WTC11 (cell line): ENCODE results near the gene KDM4B.
"Not testable (repeated sequence)": the region's sequence is repeated elsewhere in the genome, so short reads cannot be mapped to it uniquely, and the experiment has no call there.

Experiments used
- CREB1 ChIP-seq: sonication (generic); formaldehyde crosslinking; IDR thresholded peaks from 2 replicates; pipeline ENCODE4 v1.8.0; 2023; ENCODE audit warnings: mild to moderate bottlenecking, missing genetic modification reagents
- CTCF ChIP-seq: fragments of 200-600 bp; IDR thresholded peaks from 2 replicates; pipeline ENCODE4 v1.8.0; 2022; ENCODE audit warnings: antibody characterized with exemption
- ETV6 ChIP-seq: sonication (generic); formaldehyde crosslinking; IDR thresholded peaks from 2 replicates; pipeline ENCODE4 v1.8.1; 2022; ENCODE audit warnings: mild to moderate bottlenecking, missing genetic modification reagents
- FOXJ3 ChIP-seq: sonication (generic); formaldehyde crosslinking; IDR thresholded peaks from 2 replicates; pipeline ENCODE4 v1.9.0; 2021; ENCODE audit warnings: missing genetic modification reagents, mild to moderate bottlenecking, borderline replicate concordance
- GABPB1 ChIP-seq: sonication (generic); formaldehyde crosslinking; IDR thresholded peaks from 2 replicates; pipeline ENCODE4 v1.8.1; 2023; ENCODE audit warnings: mild to moderate bottlenecking, missing genetic modification reagents
- NFYB ChIP-seq: sonication (generic); formaldehyde crosslinking; conservative IDR thresholded peaks from 2 replicates; pipeline ENCODE4 v1.8.0; 2022; ENCODE audit warnings: low read depth, missing genetic modification reagents
- NR3C1 ChIP-seq: sonication (generic); formaldehyde crosslinking; conservative IDR thresholded peaks from 2 replicates; pipeline ENCODE4 v1.8.1; 2023; ENCODE audit warnings: low read depth, mild to moderate bottlenecking, missing genetic modification reagents
- RELA ChIP-seq: sonication (generic); formaldehyde crosslinking; IDR thresholded peaks from 2 replicates; pipeline ENCODE4 v1.8.1; 2022; ENCODE audit warnings: missing genetic modification reagents, mild to moderate bottlenecking, borderline replicate concordance
- TEAD4 ChIP-seq: sonication (generic); formaldehyde crosslinking; IDR thresholded peaks from 2 replicates; pipeline ENCODE4 v1.8.0; 2022; ENCODE audit warnings: mild to moderate bottlenecking, missing genetic modification reagents
- TP53 ChIP-seq: sonication (generic); formaldehyde crosslinking; IDR thresholded peaks from 2 replicates; pipeline ENCODE4 v1.8.1; 2023; ENCODE audit warnings: mild to moderate bottlenecking, missing genetic modification reagents
- ZNF512 ChIP-seq: sonication (generic); formaldehyde crosslinking; IDR thresholded peaks from 2 replicates; pipeline ENCODE4 v1.8.1; 2022; ENCODE audit warnings: missing genetic modification reagents, borderline replicate concordance
- TF ChIP-seq, protein P1 (sequence below): sonication (generic); formaldehyde crosslinking; IDR thresholded peaks from 2 replicates; pipeline ENCODE4 v1.8.1; 2023; ENCODE audit warnings: mild to moderate bottlenecking, missing genetic modification reagents

DNA sequence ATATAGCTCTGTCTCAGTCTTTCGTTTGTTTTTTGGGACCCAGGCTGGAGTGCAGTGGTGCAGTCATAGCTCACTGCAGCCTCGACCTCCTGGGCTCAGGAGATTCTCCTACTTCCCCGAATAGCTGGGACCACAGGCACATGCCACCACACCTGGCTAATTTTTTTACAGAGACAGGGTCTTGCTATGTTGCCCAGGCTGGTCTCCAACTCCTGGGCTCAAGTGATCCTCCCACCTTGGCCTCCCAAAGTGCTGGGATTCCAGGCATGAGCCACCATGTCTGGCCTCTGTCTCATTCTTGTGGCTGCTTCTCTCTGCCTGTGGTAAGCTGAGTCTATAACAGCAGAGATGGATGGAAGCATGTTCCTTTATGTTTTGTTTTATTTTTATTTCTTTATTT, 226.7 kb downstream of the KDM4B start:
- TF ChIP-seq CTCF; ETV6 (CRISPR knock-in tag); TP53; NFYB (CRISPR knock-in tag); CREB1 (CRISPR knock-in tag); GABPB1; RELA (CRISPR knock-in tag); NR3C1 (CRISPR knock-in tag); TEAD4 (CRISPR knock-in tag); FOXJ3 (CRISPR knock-in tag); ZNF512 (CRISPR knock-in tag): not testable (repeated sequence)
- TF ChIP-seq, protein P1, sequence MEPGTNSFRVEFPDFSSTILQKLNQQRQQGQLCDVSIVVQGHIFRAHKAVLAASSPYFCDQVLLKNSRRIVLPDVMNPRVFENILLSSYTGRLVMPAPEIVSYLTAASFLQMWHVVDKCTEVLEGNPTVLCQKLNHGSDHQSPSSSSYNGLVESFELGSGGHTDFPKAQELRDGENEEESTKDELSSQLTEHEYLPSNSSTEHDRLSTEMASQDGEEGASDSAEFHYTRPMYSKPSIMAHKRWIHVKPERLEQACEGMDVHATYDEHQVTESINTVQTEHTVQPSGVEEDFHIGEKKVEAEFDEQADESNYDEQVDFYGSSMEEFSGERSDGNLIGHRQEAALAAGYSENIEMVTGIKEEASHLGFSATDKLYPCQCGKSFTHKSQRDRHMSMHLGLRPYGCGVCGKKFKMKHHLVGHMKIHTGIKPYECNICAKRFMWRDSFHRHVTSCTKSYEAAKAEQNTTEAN (CRISPR knock-in tag): not testable (repeated sequence)
